ENCODE data around the gene RUSC1.

Gene RUSC1

GRCh38 chr1:155285063-155285462, 35.6 kb upstream of the RUSC1 start:
- H3K27me3 ChIP-seq (ENCODE audit: low read length): no peaks in the 10 kb centered on the region
- H4K20me1 ChIP-seq (ENCODE audit: low read depth, low read length): no peaks in the 10 kb centered on the region
- no peaks in the 10 kb centered on the region for H3K9me2 ChIP-seq (replicated peaks; ENCODE audit: insufficient read depth, low read length)
- no peaks in the 10 kb centered on the region for H3F3A ChIP-seq (ENCODE audit: insufficient read depth)
- TF ChIP-seq EZH2phosphoT487 (conservative IDR thresholded peaks at IDR 0.05; ENCODE audit: low read length) (no peak), CTCF (IDR thresholded peaks at IDR 0.05; ENCODE audit: insufficient read depth, low read length, poor library complexity, severe bottlenecking) (no peak)
- no peak overlapping the region for H3K27ac ChIP-seq (ENCODE audit: low read depth, low read length)
- H2AFZ ChIP-seq (ENCODE audit: low read depth, low read length, severe bottlenecking): no peak overlapping the region
- H3K9ac ChIP-seq (ENCODE audit: low read length): no peak overlapping the region
- no peaks in the 10 kb centered on the region for H3K9me3 ChIP-seq (ENCODE audit: insufficient read depth, low read length)
- no peak overlapping the region for H3K4me2 ChIP-seq (ENCODE audit: low read depth, low read length, poor library complexity, severe bottlenecking)
- no peaks in the 10 kb centered on the region for H3K36me3 ChIP-seq (ENCODE audit: low read length)
- H3K4me3 ChIP-seq (ENCODE audit: insufficient read depth, low read length, poor library complexity, severe bottlenecking): no peak overlapping the region
- 0 out of 2 replicates have a peak, but pooled peaks cover 3% of the 10 kb centered on the region for H3K79me2 ChIP-seq (ENCODE audit: insufficient read depth, low read length)

DNA sequence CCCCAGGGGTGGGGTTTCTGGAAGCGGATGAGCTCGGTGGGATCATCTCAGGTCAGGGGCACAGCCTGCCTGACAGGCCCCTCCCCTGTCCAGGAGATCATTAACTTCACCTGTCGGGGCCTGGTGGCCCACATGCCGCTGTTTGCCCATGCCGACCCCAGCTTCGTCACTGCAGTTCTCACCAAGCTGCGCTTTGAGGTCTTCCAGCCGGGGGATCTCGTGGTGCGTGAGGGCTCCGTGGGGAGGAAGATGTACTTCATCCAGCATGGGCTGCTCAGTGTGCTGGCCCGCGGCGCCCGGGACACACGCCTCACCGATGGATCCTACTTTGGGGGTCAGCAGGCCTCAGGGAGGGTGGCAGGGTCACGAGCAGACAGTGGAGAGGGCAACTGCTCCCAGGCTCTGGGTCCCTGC, 35.1 kb upstream of the RUSC1 start:
- Histone ChIP-seq H3K27me3 (ENCODE audit: low read length) (no peaks in the 10 kb centered on the region), H3K9me2 (replicated peaks; ENCODE audit: insufficient read depth, low read length) (no peaks in the 10 kb centered on the region), H4K20me1 (ENCODE audit: low read depth, low read length) (no peaks in the 10 kb centered on the region), H3K4me2 (ENCODE audit: low read depth, low read length, poor library complexity, severe bottlenecking) (no peak overlapping the region), H3K9ac (ENCODE audit: low read length) (no peak overlapping the region), H3K27ac (ENCODE audit: low read depth, low read length) (no peak overlapping the region), H3K36me3 (ENCODE audit: low read length) (no peaks in the 10 kb centered on the region), H2AFZ (ENCODE audit: low read depth, low read length, severe bottlenecking) (no peak overlapping the region), H3K4me3 (ENCODE audit: insufficient read depth, low read length, poor library complexity, severe bottlenecking) (no peak overlapping the region), H3F3A (ENCODE audit: insufficient read depth) (no peaks in the 10 kb centered on the region), H3K9me3 (ENCODE audit: insufficient read depth, low read length) (no peaks in the 10 kb centered on the region), H3K79me2 (ENCODE audit: insufficient read depth, low read length) (0 out of 2 replicates have a peak, but pooled peaks cover 3% of the 10 kb centered on the region)
- TF ChIP-seq EZH2phosphoT487 (conservative IDR thresholded peaks at IDR 0.05; ENCODE audit: low read length) (no peak), CTCF (IDR thresholded peaks at IDR 0.05; ENCODE audit: insufficient read depth, low read length, poor library complexity, severe bottlenecking) (no peak)

GRCh38 chr1:155286544-155286943, 34.1 kb upstream of the RUSC1 start:
- Histone ChIP-seq H2AFZ (ENCODE audit: low read depth, low read length, severe bottlenecking) (no peak overlapping the region), H3K9ac (ENCODE audit: low read length) (no peak overlapping the region), H3K4me3 (ENCODE audit: insufficient read depth, low read length, poor library complexity, severe bottlenecking) (no peak overlapping the region), H3K79me2 (ENCODE audit: insufficient read depth, low read length) (0 out of 2 replicates have a peak, but pooled peaks cover 3% of the 10 kb centered on the region), H4K20me1 (ENCODE audit: low read depth, low read length) (no peaks in the 10 kb centered on the region), H3F3A (ENCODE audit: insufficient read depth) (no peaks in the 10 kb centered on the region), H3K27ac (ENCODE audit: low read depth, low read length) (no peak overlapping the region), H3K4me2 (ENCODE audit: low read depth, low read length, poor library complexity, severe bottlenecking) (no peak overlapping the region), H3K9me2 (replicated peaks; ENCODE audit: insufficient read depth, low read length) (no peaks in the 10 kb centered on the region), H3K36me3 (ENCODE audit: low read length) (no peaks in the 10 kb centered on the region), H3K27me3 (ENCODE audit: low read length) (no peaks in the 10 kb centered on the region), H3K9me3 (ENCODE audit: insufficient read depth, low read length) (no peaks in the 10 kb centered on the region)
- TF ChIP-seq CTCF (IDR thresholded peaks at IDR 0.05; ENCODE audit: insufficient read depth, low read length, poor library complexity, severe bottlenecking): no peak
- no peak for TF ChIP-seq EZH2phosphoT487 (conservative IDR thresholded peaks at IDR 0.05; ENCODE audit: low read length)

Data from SU-DHL-6 (cell line).